HFF-Myc (cell line): ENCODE measurements around the gene LAMP5.

ENCODE experiments used
- DNase-seq: peaks from one replicate; pipeline ENCODE4 v3.0.0-alpha.2; 2011; ENCODE audit warnings: low read depth; ENCODE audit errors: extremely low read depth
- H3K4me3 ChIP-seq: replicated peaks from 2 replicates; pipeline ENCODE4 v1.5.1; 2011; ENCODE audit warnings: low read depth, mild to moderate bottlenecking, control low read depth, low read length
- TF ChIP-seq, protein P1 (sequence below): IDR thresholded peaks from 2 replicates; pipeline ENCODE4 v1.5.1; 2012; ENCODE audit warnings: mild to moderate bottlenecking, low read depth, low read length, control low read depth; ENCODE audit errors: missing control alignments

LAMP5 gene

DNA sequence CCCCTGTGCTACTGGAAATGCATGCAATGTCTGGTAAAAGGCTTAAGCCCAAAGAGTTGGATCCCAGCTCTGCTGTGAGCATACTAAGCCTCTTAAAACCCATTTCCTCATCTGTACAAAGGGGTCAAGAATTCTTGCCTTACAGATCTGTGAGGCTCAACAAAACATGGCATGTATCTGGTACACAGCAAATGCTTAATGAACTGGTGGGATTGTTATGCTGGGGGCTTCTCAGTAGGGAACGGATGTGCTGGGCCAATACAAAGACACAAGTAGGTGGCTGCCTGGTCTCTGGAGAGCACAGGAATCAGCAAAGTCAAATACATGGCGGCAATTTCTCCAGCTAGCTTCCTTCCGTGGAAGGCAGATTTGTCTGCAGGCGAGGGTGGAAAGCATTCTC is 62.3 kb downstream of the LAMP5 start:
- TF ChIP-seq, protein P1, sequence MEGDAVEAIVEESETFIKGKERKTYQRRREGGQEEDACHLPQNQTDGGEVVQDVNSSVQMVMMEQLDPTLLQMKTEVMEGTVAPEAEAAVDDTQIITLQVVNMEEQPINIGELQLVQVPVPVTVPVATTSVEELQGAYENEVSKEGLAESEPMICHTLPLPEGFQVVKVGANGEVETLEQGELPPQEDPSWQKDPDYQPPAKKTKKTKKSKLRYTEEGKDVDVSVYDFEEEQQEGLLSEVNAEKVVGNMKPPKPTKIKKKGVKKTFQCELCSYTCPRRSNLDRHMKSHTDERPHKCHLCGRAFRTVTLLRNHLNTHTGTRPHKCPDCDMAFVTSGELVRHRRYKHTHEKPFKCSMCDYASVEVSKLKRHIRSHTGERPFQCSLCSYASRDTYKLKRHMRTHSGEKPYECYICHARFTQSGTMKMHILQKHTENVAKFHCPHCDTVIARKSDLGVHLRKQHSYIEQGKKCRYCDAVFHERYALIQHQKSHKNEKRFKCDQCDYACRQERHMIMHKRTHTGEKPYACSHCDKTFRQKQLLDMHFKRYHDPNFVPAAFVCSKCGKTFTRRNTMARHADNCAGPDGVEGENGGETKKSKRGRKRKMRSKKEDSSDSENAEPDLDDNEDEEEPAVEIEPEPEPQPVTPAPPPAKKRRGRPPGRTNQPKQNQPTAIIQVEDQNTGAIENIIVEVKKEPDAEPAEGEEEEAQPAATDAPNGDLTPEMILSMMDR, result no peak
- no peak for DNase-seq
- no peak overlapping the region for H3K4me3 ChIP-seq

DNA sequence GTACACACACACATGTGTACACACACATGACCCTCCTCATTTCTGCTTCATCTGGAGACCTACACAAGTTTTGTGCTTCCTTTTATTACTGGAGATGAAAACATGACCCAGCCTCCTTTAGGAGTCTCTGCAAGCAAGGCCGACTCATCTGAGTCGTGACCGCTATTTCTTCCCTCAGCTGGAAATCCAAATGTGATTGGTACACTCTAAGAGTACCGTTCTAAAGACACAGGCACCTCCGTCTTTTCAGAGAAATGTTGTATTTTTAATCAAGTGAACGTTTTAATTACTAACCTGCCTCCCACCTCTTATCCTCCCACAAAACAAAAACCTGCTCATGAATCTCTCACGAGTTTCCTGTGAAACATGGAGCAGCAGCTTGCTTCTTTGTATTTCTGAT is 63.0 kb downstream of the LAMP5 start:
- H3K4me3 ChIP-seq, result no peak overlapping the region
- DNase-seq, result no peak
- TF ChIP-seq, protein P1, result no peak

DNA sequence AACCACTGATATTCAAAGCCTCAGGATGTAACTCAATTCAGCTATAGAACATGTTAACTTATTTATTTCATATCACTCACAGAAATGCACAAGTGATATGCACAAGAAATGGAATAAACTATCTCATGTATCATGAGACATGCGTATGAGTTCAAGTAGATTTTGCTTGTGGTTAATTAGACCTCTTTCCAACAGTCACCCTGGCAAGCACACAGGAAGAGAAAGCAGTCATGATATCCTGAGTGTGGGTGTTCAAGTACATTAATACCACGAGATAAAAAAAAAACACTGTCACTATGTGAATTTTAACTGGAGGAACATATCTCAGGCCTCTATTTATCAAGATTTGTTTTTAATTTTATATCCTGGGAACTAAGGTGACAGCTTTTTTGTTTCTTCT is 64.2 kb downstream of the LAMP5 start:
- TF ChIP-seq, protein P1, result no peak
- H3K4me3 ChIP-seq, result no peak overlapping the region
- DNase-seq, result no peak
